SK-N-SH (cell line): Measurements from ENCODE around the gene RAB11FIP5. TPM values are rescaled to one million over a fixed set of nuclear protein-coding genes. Genes with fewer than 3 reads are reported as not detected.
"Not testable (repeated sequence)": the region's sequence is repeated elsewhere in the genome, so short reads cannot be mapped to it uniquely, and the experiment has no call there.

Source experiments
- CTCF ChIA-PET: fragments of 300-600, 350-600 bp; formaldehyde crosslinking; extraction: SDS; loops from one replicate; lab custom pipeline; 2021; lab: Yijun Ruan, JAX
- POLR2A ChIA-PET: fragments of 350-600 bp; sonication (Branson Sonifier 250); formaldehyde crosslinking; extraction: SDS; loops from one replicate; lab custom pipeline; 2020; ENCODE audit warnings: antibody characterized with exemption, inconsistent platforms; lab: Yijun Ruan, JAX
- DNase-seq: peaks from one replicate; pipeline ENCODE4 v3.0.0; 2012
- H2AFZ ChIP-seq: fragments of 200-600 bp; sonication (generic); 2 replicates; pipeline ENCODE4 v1.8.1; 2016; ENCODE audit warnings: antibody characterized with exemption, mild to moderate bottlenecking, low read depth
- H3F3A ChIP-seq: fragments of 200-600 bp; sonication (generic); replicated peaks from 2 replicates; pipeline ENCODE3; 2016; ENCODE audit warnings: antibody characterized with exemption, mild to moderate bottlenecking; ENCODE audit not compliant: insufficient read depth
- H3K27ac ChIP-seq, 2 experiments: fragments of 200-500 bp in 1 of 2; fragments of 200-600 bp in 1 of 2; sonication (Bioruptor generic) in 1 of 2; sonication (generic), shearing (Covaris generic) in 1 of 2; 2 replicates each; pipeline versions ENCODE4 v1.5.1 to v1.6.1; 2014 to 2016; ENCODE audit warnings: low read depth in 2 of 2, inconsistent platforms in 1 of 2, low read length in 1 of 2, mild to moderate bottlenecking in 1 of 2, mixed read lengths in 1 of 2
- H3K27me3 ChIP-seq: fragments of 200-600 bp; sonication (generic), shearing (Covaris generic); 2 replicates; pipeline ENCODE4 v1.6.1; 2016; ENCODE audit warnings: mixed run types; ENCODE audit not compliant: insufficient read depth
- H3K36me3 ChIP-seq, 2 experiments: fragments of 200-500 bp in 1 of 2; fragments of 200-600 bp in 1 of 2; sonication (Bioruptor generic) in 1 of 2; sonication (generic) in 1 of 2; replicated peaks in 1 of 2; 2 replicates each; pipeline versions ENCODE3 to v1.5.1; 2014 to 2016; ENCODE audit warnings: low read length in 1 of 2, mild to moderate bottlenecking in 1 of 2; ENCODE audit not compliant: insufficient read depth in 2 of 2, control insufficient read depth in 1 of 2
- H3K4me1 ChIP-seq, 2 experiments: fragments of 200-500 bp in 1 of 2; fragments of 200-600 bp in 1 of 2; sonication (Bioruptor generic) in 1 of 2; sonication (generic), shearing (Covaris generic) in 1 of 2; 2 replicates each; pipeline versions ENCODE4 v1.5.1 to v1.6.1; 2014 to 2016; ENCODE audit warnings: low read depth in 1 of 2, low read length in 1 of 2, mixed run types in 1 of 2; ENCODE audit not compliant: insufficient read depth in 2 of 2, control insufficient read depth in 1 of 2
- H3K4me2 ChIP-seq: fragments of 200-600 bp; sonication (generic), shearing (Covaris generic); 2 replicates; pipeline ENCODE4 v1.6.1; 2017; ENCODE audit warnings: mixed run types
- H3K4me3 ChIP-seq, 2 experiments: fragments of 200-500 bp in 1 of 2; fragments of 200-600 bp in 1 of 2; sonication (Bioruptor generic) in 1 of 2; sonication (generic), shearing (Covaris generic) in 1 of 2; 2 replicates each; pipeline versions ENCODE4 v1.5.1 to v1.8.1; 2014 to 2016; ENCODE audit warnings: low read depth in 2 of 2, inconsistent platforms in 1 of 2, low read length in 1 of 2, mild to moderate bottlenecking in 1 of 2, mixed read lengths in 1 of 2, moderate library complexity in 1 of 2
- H3K79me2 ChIP-seq: fragments of 200-600 bp; sonication (generic); 2 replicates; pipeline ENCODE4 v1.8.1; 2017; ENCODE audit warnings: mild to moderate bottlenecking; ENCODE audit not compliant: insufficient read depth
- H3K9ac ChIP-seq: fragments of 200-600 bp; sonication (generic); 2 replicates; pipeline ENCODE4 v1.6.1; 2017; ENCODE audit warnings: mixed run types
- H3K9me2 ChIP-seq: fragments of 200-600 bp; sonication (generic); 2 replicates; pipeline ENCODE4 v1.6.1; 2017; ENCODE audit warnings: mixed run types
- H3K9me3 ChIP-seq: fragments of 200-600 bp; sonication (generic); 2 replicates; pipeline ENCODE4 v1.6.1; 2017; ENCODE audit warnings: mixed run types, mild to moderate bottlenecking, moderate library complexity
- H4K20me1 ChIP-seq: fragments of 200-600 bp; sonication (generic); 2 replicates; pipeline ENCODE4 v1.6.1; 2017; ENCODE audit warnings: mild to moderate bottlenecking, mixed run types; ENCODE audit not compliant: insufficient read depth
- EP300 ChIP-seq, 2 experiments: IDR thresholded peaks; 2 replicates each; pipeline versions ENCODE4 v1.4.0 to v1.6.1; 2012; ENCODE audit warnings: borderline replicate concordance in 1 of 2, low read depth in 1 of 2, low read length in 1 of 2
- EZH2phosphoT487 ChIP-seq: fragments of 200-600 bp; sonication (generic); IDR thresholded peaks from 2 replicates; pipeline ENCODE4 v1.6.1; 2017; ENCODE audit warnings: low read depth, mixed run types, mild to moderate bottlenecking, antibody characterized with exemption, moderate library complexity, borderline replicate concordance
- FOXJ3 ChIP-seq: sonication (generic); formaldehyde crosslinking; IDR thresholded peaks from 2 replicates; pipeline ENCODE4 v1.5.1; 2020; ENCODE audit warnings: mild to moderate bottlenecking, missing genetic modification reagents
- FOXM1 ChIP-seq: IDR thresholded peaks from 2 replicates; pipeline ENCODE4 v1.4.0; 2012; ENCODE audit warnings: low read depth, mild to moderate bottlenecking
- GABPA ChIP-seq: IDR thresholded peaks from 2 replicates; pipeline ENCODE4 v1.4.0; 2012; ENCODE audit warnings: low read depth, mild to moderate bottlenecking
- JUND ChIP-seq: IDR thresholded peaks from 2 replicates; pipeline ENCODE4 v1.4.0; 2012
- MAX ChIP-seq: IDR thresholded peaks from 2 replicates; pipeline ENCODE4 v1.4.0; 2012; ENCODE audit warnings: low read depth
- MEF2A ChIP-seq: IDR thresholded peaks from 2 replicates; pipeline ENCODE4 v1.4.0; 2012; ENCODE audit warnings: low read depth, borderline replicate concordance
- NRF1 ChIP-seq: IDR thresholded peaks from 2 replicates; pipeline ENCODE4 v1.6.1; 2012; ENCODE audit warnings: low read depth, mild to moderate bottlenecking, low read length
- POLR2AphosphoS5 ChIP-seq: IDR thresholded peaks from 2 replicates; pipeline ENCODE4 v1.6.1; 2012; ENCODE audit warnings: low read depth, low read length
- RXRA ChIP-seq: IDR thresholded peaks from 2 replicates; pipeline ENCODE4 v1.4.0; 2012; ENCODE audit warnings: low read depth, mild to moderate bottlenecking, borderline replicate concordance
- SIN3A ChIP-seq: IDR thresholded peaks from 2 replicates; pipeline ENCODE4 v1.6.1; 2012; ENCODE audit warnings: low read depth, mild to moderate bottlenecking, low read length, moderate library complexity, borderline replicate concordance
- TAF1 ChIP-seq: IDR thresholded peaks from 2 replicates; pipeline ENCODE4 v1.6.1; 2012; ENCODE audit warnings: low read depth, mild to moderate bottlenecking, low read length, moderate library complexity, borderline replicate concordance
- TCF12 ChIP-seq: IDR thresholded peaks from 2 replicates; pipeline ENCODE4 v1.4.0; 2012
- TEAD4 ChIP-seq: IDR thresholded peaks from 2 replicates; pipeline ENCODE4 v1.4.0; 2012; ENCODE audit warnings: mild to moderate bottlenecking, borderline replicate concordance; ENCODE audit not compliant: insufficient read depth
- USF1 ChIP-seq: IDR thresholded peaks from 2 replicates; pipeline ENCODE4 v1.4.0; 2012; ENCODE audit warnings: low read depth, borderline replicate concordance
- YY1 ChIP-seq: IDR thresholded peaks from 2 replicates; pipeline ENCODE4 v1.4.0; 2012; ENCODE audit warnings: low read depth, mild to moderate bottlenecking
- WGBS: methylation state at CpG from one replicate; pipeline ENCODE4 v1.1.6; 2017; ENCODE audit warnings: low lambda C conversion rate; 5-methylcytosine and 5-hydroxymethylcytosine counted together
- polyA plus RNA-seq, 3 experiments: library from polyadenylated mRNA; depleted of rRNA; stranded (reverse); fragments of >200 nt; gene quantifications; 2 replicates each; pipeline ENCODE4 v1.2.3, GENCODE V29; 2012
- TF ChIP-seq, protein P1 (sequence below): fragments of 150-350 bp; IDR thresholded peaks from 2 replicates; pipeline ENCODE4 v1.6.1; 2016; ENCODE audit warnings: mild to moderate bottlenecking, low read depth, low read length
- TF ChIP-seq, protein P2 (sequence below): fragments of 200-600 bp; sonication (generic); IDR thresholded peaks from 2 replicates; pipeline ENCODE4 v1.6.1; 2017; ENCODE audit warnings: antibody characterized with exemption, mild to moderate bottlenecking, moderate library complexity

Gene RAB11FIP5
- polyA plus RNA-seq, 1 of the 3 experiments (the other 2 are of a cell fraction) = 17.1 TPM

DNA sequence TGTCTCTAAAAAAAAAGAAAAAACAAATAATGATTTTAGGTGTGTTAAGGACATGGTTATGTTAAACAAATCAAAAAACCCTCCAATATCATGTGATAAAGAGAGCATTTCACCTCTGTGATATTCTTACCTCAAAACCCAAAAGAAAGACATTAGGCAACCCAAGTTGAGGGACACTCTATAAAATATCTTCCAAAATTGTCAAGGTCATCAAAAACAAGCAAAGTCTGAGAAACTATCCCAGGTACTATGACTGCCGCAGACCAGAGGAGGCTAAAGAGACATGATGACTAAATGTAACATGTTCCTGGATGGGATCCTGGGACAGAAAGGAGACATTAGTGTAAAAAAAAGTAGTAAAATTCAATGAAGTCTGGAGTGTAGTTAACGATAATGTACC lies 45.7 kb downstream of the RAB11FIP5 start:
- DNase-seq = no peak
- POLR2A ChIA-PET = no interaction called here
- H3K27ac ChIP-seq = no peak overlapping the region
- CTCF ChIA-PET = no interaction called here
- no peak overlapping the region for H3K4me3 ChIP-seq
- peaks cover 77% of the 10 kb centered on the region for H3K79me2 ChIP-seq
- no peaks in the 10 kb centered on the region for H3K36me3 ChIP-seq
- no peak for TF ChIP-seq TCF12
- no peak for TF ChIP-seq TAF1
- TF ChIP-seq MEF2A = no peak
- TF ChIP-seq EP300 (IDR thresholded peaks at IDR 0.05; ENCODE audit: borderline replicate concordance in 1 of 2, low read depth in 1 of 2, low read length in 1 of 2) = no peak
- no peak for TF ChIP-seq JUND
- TF ChIP-seq MAX = no peak
- TF ChIP-seq, protein P1, sequence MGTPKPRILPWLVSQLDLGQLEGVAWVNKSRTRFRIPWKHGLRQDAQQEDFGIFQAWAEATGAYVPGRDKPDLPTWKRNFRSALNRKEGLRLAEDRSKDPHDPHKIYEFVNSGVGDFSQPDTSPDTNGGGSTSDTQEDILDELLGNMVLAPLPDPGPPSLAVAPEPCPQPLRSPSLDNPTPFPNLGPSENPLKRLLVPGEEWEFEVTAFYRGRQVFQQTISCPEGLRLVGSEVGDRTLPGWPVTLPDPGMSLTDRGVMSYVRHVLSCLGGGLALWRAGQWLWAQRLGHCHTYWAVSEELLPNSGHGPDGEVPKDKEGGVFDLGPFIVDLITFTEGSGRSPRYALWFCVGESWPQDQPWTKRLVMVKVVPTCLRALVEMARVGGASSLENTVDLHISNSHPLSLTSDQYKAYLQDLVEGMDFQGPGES = no peak
- TF ChIP-seq USF1 = no peak
- no peak for TF ChIP-seq RXRA
- TF ChIP-seq YY1 = no peak
- TF ChIP-seq, protein P2, sequence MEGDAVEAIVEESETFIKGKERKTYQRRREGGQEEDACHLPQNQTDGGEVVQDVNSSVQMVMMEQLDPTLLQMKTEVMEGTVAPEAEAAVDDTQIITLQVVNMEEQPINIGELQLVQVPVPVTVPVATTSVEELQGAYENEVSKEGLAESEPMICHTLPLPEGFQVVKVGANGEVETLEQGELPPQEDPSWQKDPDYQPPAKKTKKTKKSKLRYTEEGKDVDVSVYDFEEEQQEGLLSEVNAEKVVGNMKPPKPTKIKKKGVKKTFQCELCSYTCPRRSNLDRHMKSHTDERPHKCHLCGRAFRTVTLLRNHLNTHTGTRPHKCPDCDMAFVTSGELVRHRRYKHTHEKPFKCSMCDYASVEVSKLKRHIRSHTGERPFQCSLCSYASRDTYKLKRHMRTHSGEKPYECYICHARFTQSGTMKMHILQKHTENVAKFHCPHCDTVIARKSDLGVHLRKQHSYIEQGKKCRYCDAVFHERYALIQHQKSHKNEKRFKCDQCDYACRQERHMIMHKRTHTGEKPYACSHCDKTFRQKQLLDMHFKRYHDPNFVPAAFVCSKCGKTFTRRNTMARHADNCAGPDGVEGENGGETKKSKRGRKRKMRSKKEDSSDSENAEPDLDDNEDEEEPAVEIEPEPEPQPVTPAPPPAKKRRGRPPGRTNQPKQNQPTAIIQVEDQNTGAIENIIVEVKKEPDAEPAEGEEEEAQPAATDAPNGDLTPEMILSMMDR = no peak
- TF ChIP-seq SIN3A = no peak
- TF ChIP-seq FOXJ3 (CRISPR knock-in tag) = no peak
- no peak for TF ChIP-seq POLR2AphosphoS5
- TF ChIP-seq NRF1 = no peak
- TF ChIP-seq TEAD4 = no peak
- TF ChIP-seq EZH2phosphoT487 = no peak
- TF ChIP-seq FOXM1 = no peak
- TF ChIP-seq GABPA = no peak
- no peaks in the 10 kb centered on the region for H3K9me2 ChIP-seq
- 96% methylated on average over 2 of the region's 2 CpGs for WGBS
- no peaks in the 10 kb centered on the region for H4K20me1 ChIP-seq
- no peak overlapping the region for H2AFZ ChIP-seq
- H3K27me3 ChIP-seq = no peaks in the 10 kb centered on the region
- no peak overlapping the region for H3K9ac ChIP-seq
- H3K4me2 ChIP-seq = no peak overlapping the region
- H3K4me1 ChIP-seq = peaks cover 15 to 25% of the 10 kb centered on the region in 2 experiments; a peak in 3 of 4 replicates
- H3F3A ChIP-seq = peaks cover 13% of the 10 kb centered on the region
- H3K9me3 ChIP-seq = no peaks in the 10 kb centered on the region

- H3K9me3 ChIP-seq, H3K27me3 ChIP-seq, H2AFZ ChIP-seq, H3K9me2 ChIP-seq, H3K4me3 ChIP-seq, H4K20me1 ChIP-seq, H3K9ac ChIP-seq, H3K4me2 ChIP-seq, DNase-seq, H3K36me3 ChIP-seq, POLR2A ChIA-PET: not testable (repeated sequence)
- CTCF ChIA-PET = interaction anchor here (1.2 to 2.4 kb wide), 3 partner anchors 20 to 172 kb away, joined by 4 to 6 read pairs (median 6); no protein-coding TSS in a partner anchor
- 98% methylated on average over 5 of the region's 5 CpGs for WGBS
- peaks cover 84% of the 10 kb centered on the region for H3K79me2 ChIP-seq
- H3K4me1 ChIP-seq = peaks cover 12 to 25% of the 10 kb centered on the region in 2 experiments; a peak in 3 of 4 replicates
- peak overlapping the region in 1 of 2 experiments; percentile 83; a peak in 2 of 4 replicates for H3K27ac ChIP-seq
- peaks cover 13% of the 10 kb centered on the region for H3F3A ChIP-seq
These were observed 47.7 kb downstream of the RAB11FIP5 start for GRCh38 chr2:73065070-73065469.
